Measurements from ENCODE around the gene PRDM12.

PRDM12 gene

DNA sequence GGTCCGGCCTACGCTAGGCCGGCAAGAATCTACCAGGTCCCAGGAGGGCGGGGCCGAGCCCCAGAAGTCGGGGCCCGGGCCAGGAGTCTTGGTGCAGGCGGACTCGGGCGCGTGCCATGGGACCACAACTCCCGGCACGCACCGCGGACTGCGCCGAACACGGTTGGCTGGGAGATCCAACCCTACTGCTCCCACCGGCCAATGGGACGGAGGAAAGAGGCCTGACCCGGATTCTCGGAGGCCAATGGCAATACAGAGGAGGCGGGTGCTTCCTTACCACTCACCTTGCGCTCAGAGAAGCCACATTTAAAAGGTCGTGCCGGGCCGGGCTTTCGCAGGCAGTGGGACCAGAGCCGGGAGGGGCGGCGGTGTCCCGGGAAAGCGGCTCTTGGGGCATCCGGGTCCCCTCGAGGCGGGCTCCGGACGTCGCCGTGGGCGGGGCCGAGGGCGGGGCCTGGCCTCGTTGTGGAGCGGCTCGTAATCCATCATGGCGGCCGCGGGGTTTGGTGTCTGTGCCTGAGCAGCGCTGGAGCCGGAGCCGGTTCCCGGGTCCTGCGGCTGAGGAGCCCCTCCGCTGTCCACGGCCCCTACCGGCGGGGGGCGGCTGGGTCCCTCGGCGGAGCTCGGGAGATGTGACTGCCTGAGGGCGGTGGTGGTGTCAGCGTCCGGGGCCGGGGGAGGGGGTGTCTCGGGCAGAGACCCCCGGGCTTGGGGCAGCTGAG, 48.3 kb downstream of the PRDM12 start (continued):
- TF ChIP-seq REST (tag by site-specific recombination; IDR thresholded peaks at IDR 0.05) (0 out of 2 replicates have a peak, but pooled peaks have one; percentile 41), OSR2 (tag by site-specific recombination; IDR thresholded peaks at IDR 0.05) (no peak), ZNF37A (tag by site-specific recombination; IDR thresholded peaks at IDR 0.05) (no peak), ZNF654 (tag by site-specific recombination; IDR thresholded peaks at IDR 0.05; ENCODE audit: low read depth) (no peak), ZNF416 (tag by site-specific recombination; IDR thresholded peaks at IDR 0.05) (no peak), ZNF513 (tag by site-specific recombination; IDR thresholded peaks at IDR 0.05) (no peak), ZNF280C (tag by site-specific recombination; IDR thresholded peaks at IDR 0.05) (no peak), KLF10 (tag by site-specific recombination; IDR thresholded peaks at IDR 0.05) (peak; percentile 38), ZNF114 (tag by site-specific recombination; IDR thresholded peaks at IDR 0.05) (no peak), SP7 (tag by site-specific recombination; IDR thresholded peaks at IDR 0.05) (peak; percentile 63), ZNF223 (tag by site-specific recombination; IDR thresholded peaks at IDR 0.05) (peak; percentile 22; the same call in 1 of the 2 replicates), GLI2 (tag by site-specific recombination; IDR thresholded peaks at IDR 0.05; ENCODE audit: borderline replicate concordance, low read depth) (no peak), ZFHX2 (tag by site-specific recombination; conservative IDR thresholded peaks at IDR 0.05) (no peak; the same call in 1 of the 2 replicates), ZNF324 (tag by site-specific recombination; IDR thresholded peaks at IDR 0.05) (no peak), SALL2 (tag by site-specific recombination; IDR thresholded peaks at IDR 0.05; ENCODE audit: borderline replicate concordance) (no peak), ZNF560 (tag by site-specific recombination; IDR thresholded peaks at IDR 0.05; ENCODE audit: borderline replicate concordance) (no peak), ZNF621 (tag by site-specific recombination; IDR thresholded peaks at IDR 0.05) (no peak), ZNF514 (tag by site-specific recombination; IDR thresholded peaks at IDR 0.05) (no peak), ZNF404 (tag by site-specific recombination; IDR thresholded peaks at IDR 0.05) (no peak), ZNF239 (tag by site-specific recombination; IDR thresholded peaks at IDR 0.05) (no peak), ZNF426 (tag by site-specific recombination; IDR thresholded peaks at IDR 0.05) (no peak), ZNF580 (tag by site-specific recombination; IDR thresholded peaks at IDR 0.05) (no peak), ZNF266 (tag by site-specific recombination; IDR thresholded peaks at IDR 0.05; ENCODE audit: low read depth) (no peak), ATF2 (tag by site-specific recombination; IDR thresholded peaks at IDR 0.05; ENCODE audit: low read depth) (no peak), ZNF112 (tag by site-specific recombination; IDR thresholded peaks at IDR 0.05) (no peak), ZNF596 (tag by site-specific recombination; IDR thresholded peaks at IDR 0.05) (no peak)
- TF ChIP-seq, protein P1, sequence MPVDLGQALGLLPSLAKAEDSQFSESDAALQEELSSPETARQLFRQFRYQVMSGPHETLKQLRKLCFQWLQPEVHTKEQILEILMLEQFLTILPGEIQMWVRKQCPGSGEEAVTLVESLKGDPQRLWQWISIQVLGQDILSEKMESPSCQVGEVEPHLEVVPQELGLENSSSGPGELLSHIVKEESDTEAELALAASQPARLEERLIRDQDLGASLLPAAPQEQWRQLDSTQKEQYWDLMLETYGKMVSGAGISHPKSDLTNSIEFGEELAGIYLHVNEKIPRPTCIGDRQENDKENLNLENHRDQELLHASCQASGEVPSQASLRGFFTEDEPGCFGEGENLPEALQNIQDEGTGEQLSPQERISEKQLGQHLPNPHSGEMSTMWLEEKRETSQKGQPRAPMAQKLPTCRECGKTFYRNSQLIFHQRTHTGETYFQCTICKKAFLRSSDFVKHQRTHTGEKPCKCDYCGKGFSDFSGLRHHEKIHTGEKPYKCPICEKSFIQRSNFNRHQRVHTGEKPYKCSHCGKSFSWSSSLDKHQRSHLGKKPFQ (tag by site-specific recombination; IDR thresholded peaks at IDR 0.05), result no peak
- TF ChIP-seq, protein P2, sequence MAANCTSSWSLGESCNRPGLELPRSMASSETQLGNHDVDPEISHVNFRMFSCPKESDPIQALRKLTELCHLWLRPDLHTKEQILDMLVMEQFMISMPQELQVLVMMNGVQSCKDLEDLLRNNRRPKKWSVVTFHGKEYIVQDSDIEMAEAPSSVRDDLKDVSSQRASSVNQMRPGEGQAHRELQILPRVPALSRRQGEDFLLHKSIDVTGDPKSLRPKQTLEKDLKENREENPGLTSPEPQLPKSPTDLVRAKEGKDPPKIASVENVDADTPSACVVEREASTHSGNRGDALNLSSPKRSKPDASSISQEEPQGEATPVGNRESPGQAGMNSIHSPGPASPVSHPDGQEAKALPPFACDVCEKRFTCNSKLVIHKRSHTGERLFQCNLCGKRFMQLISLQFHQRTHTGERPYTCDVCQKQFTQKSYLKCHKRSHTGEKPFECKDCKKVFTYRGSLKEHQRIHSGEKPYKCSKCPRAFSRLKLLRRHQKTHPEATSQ (tag by site-specific recombination; IDR thresholded peaks at IDR 0.05), result peak; percentile 28; the same call in 1 of the 2 replicates

Measured in HEK293 (cell line).